GM23338 (cell line): ENCODE results near the gene MT1B. TPM values are rescaled to one million over a fixed set of nuclear protein-coding genes. Genes with fewer than 3 reads are reported as not detected.

ENCODE experiments used
- ATAC-seq: fragments of 200-7000 bp; cut with Tn5 transposase; 3 replicates; pipeline ENCODE4 v1.9.1; 2020
- DNase-seq: peaks from one replicate; pipeline ENCODE4 v3.0.0-alpha.2; 2015; ENCODE audit warnings: low spot score
- H2AFZ ChIP-seq: fragments of 200-600 bp; sonication (generic); 2 replicates; pipeline ENCODE4 v1.8.0; 2016; ENCODE audit warnings: antibody characterized with exemption, mild to moderate bottlenecking, moderate library complexity
- H3F3A ChIP-seq: fragments of 200-600 bp; sonication (generic); replicated peaks from 2 replicates; pipeline ENCODE4 v1.8.0; 2017; ENCODE audit warnings: antibody characterized with exemption, mixed run types, low read depth
- H3K27ac ChIP-seq: fragments of 200-600 bp; sonication (generic); 2 replicates; pipeline ENCODE4 v1.6.1; 2016; ENCODE audit warnings: low read depth
- H3K27me3 ChIP-seq: fragments of 200-600 bp; sonication (generic); 2 replicates; pipeline ENCODE4 v1.8.0; 2016; ENCODE audit warnings: mild to moderate bottlenecking, mixed run types, moderate library complexity; ENCODE audit not compliant: insufficient read depth
- H3K36me3 ChIP-seq: fragments of 200-600 bp; sonication (generic); 2 replicates; pipeline ENCODE4 v1.8.0; 2016; ENCODE audit warnings: mild to moderate bottlenecking; ENCODE audit not compliant: insufficient read depth
- H3K4me1 ChIP-seq: fragments of 200-600 bp; sonication (generic); 2 replicates; pipeline ENCODE4 v1.8.0; 2016; ENCODE audit warnings: mild to moderate bottlenecking, moderate library complexity; ENCODE audit not compliant: insufficient read depth
- H3K4me2 ChIP-seq: fragments of 200-600 bp; sonication (generic); 2 replicates; pipeline ENCODE4 v1.7.1; 2017; ENCODE audit warnings: mixed run types
- H3K4me3 ChIP-seq: fragments of 200-600 bp; sonication (generic); 2 replicates; pipeline ENCODE4 v1.6.1; 2016; ENCODE audit warnings: mixed run types
- H3K79me2 ChIP-seq: fragments of 200-600 bp; sonication (generic); replicated peaks from 2 replicates; pipeline ENCODE4 v1.8.0; 2017; ENCODE audit warnings: mild to moderate bottlenecking; ENCODE audit not compliant: insufficient read depth
- H3K9me2 ChIP-seq: fragments of 200-600 bp; sonication (generic); 2 replicates; pipeline ENCODE4 v1.8.0; 2017; ENCODE audit not compliant: insufficient read depth
- H4K20me1 ChIP-seq: fragments of 200-600 bp; sonication (generic); replicated peaks from 2 replicates; pipeline ENCODE4 v1.8.0; 2017; ENCODE audit warnings: mild to moderate bottlenecking; ENCODE audit not compliant: insufficient read depth
- H3K27ac Mint-ChIP-seq: 2 replicates; pipeline ENCODE4 v1.8.0; 2020; ENCODE audit warnings: inconsistent platforms, mild to moderate bottlenecking, moderate library complexity, mixed read lengths
- H3K27me3 Mint-ChIP-seq: 3 replicates; pipeline ENCODE4 v1.8.0; 2022; ENCODE audit warnings: low read depth, mild to moderate bottlenecking, moderate library complexity, mixed read lengths, inconsistent platforms; ENCODE audit not compliant: insufficient read depth, poor library complexity
- H3K36me3 Mint-ChIP-seq: 3 replicates; pipeline ENCODE4 v1.8.0; 2021; ENCODE audit warnings: low read depth, mild to moderate bottlenecking, inconsistent platforms, moderate library complexity, mixed read lengths
- H3K4me1 Mint-ChIP-seq: 3 replicates; pipeline ENCODE4 v1.8.0; 2020; ENCODE audit warnings: mild to moderate bottlenecking, inconsistent platforms, mixed read lengths
- H3K4me3 Mint-ChIP-seq: 3 replicates; pipeline ENCODE4 v1.8.0; 2021; ENCODE audit warnings: moderate library complexity, mild to moderate bottlenecking, inconsistent platforms, mixed read lengths
- H3K9me3 Mint-ChIP-seq: 3 replicates; pipeline ENCODE4 v1.8.0; 2020; ENCODE audit warnings: moderate library complexity, mild to moderate bottlenecking, inconsistent platforms, mixed read lengths
- EZH2 ChIP-seq: fragments of 200-600 bp; sonication (generic); IDR thresholded peaks from one replicate; pipeline ENCODE4 v1.8.0; 2017; ENCODE audit warnings: antibody characterized with exemption, mild to moderate bottlenecking, low read depth; ENCODE audit not compliant: unreplicated experiment
- STAT1 ChIP-seq: IDR thresholded peaks from one replicate; pipeline ENCODE4 v1.6.1; 2016; ENCODE audit warnings: antibody characterized with exemption; ENCODE audit not compliant: unreplicated experiment
- ZNF331 ChIP-seq: fragments of 250-450 bp; sonication (Bioruptor Pico); IDR thresholded peaks from 2 replicates; pipeline ENCODE4 v1.5.0; 2020; ENCODE audit warnings: low read depth, mild to moderate bottlenecking, moderate library complexity
- polyA plus RNA-seq: library from polyadenylated mRNA; unstranded; fragments of >200 nt; fragmentation: Nextera tagmentation; extraction: Ambion mirVana; gene quantifications from 2 replicates; pipeline ENCODE4 v1.2.1, GENCODE V29; 2016
- total RNA-seq: library from RNA; depleted of rRNA; stranded (reverse); fragments of >200 nt; shearing (Covaris generic); gene quantifications from 2 replicates; pipeline ENCODE4 v1.2.3, GENCODE V29; 2014
- TF ChIP-seq, protein P1 (sequence below): fragments of 250-450 bp; sonication (Bioruptor Pico); IDR thresholded peaks from 2 replicates; pipeline ENCODE4 v1.5.0; 2020; ENCODE audit warnings: mild to moderate bottlenecking, moderate library complexity

Gene MT1B
- total and polyA plus RNA-seq, 2 experiments from 2014 or later, result not detected

DNA sequence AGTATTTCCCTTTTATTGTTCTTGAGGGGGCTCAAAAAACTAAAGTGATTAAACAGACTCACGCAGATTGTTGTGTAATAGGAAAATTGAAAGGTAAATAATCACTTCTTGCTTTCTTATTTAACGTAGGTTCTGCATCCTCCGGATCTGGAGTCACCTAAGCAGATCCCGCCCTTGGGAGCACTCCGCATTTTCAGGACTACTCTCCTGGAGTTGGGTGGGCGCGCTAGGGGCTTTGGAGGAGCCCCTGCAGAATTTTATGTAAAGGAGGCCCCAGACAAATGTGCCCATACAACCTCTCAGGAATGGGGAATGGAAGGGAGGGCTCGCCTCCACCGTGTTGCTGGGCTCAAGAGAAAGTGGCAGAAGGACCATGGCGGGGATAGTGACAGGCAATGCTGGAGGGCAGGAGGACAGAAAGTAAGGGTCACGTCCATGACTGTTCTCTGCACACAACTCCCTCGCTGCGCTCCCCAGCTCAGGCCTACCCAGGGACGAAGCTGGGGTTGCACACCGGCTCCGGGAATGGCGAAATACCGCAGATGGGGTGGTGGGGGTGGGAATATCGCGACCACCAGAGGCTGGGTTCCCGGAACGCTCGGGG, 35.0 kb upstream of the MT1B start:
- H3F3A ChIP-seq, result 0 out of 2 replicates have a peak, but pooled peaks cover 3% of the 10 kb centered on the region
- H3K36me3 ChIP-seq, result no peaks in the 10 kb centered on the region
- H3K27ac ChIP-seq, result no peak overlapping the region
- H2AFZ ChIP-seq, result peak overlapping the region; percentile 96
- H3K27ac Mint-ChIP-seq, result no peak overlapping the region
- H4K20me1 ChIP-seq, result 0 out of 2 replicates have a peak, but pooled peaks cover 9% of the 10 kb centered on the region
- peaks cover 99% of the 10 kb centered on the region for H3K27me3 ChIP-seq
- no peaks in the 10 kb centered on the region for H3K36me3 Mint-ChIP-seq
- no peaks in the 10 kb centered on the region for H3K9me2 ChIP-seq
- H3K4me2 ChIP-seq, result peak overlapping the region; percentile 92
- H3K79me2 ChIP-seq, result no peaks in the 10 kb centered on the region
- H3K4me1 Mint-ChIP-seq, result peaks cover 34% of the 10 kb centered on the region
- peak overlapping the region; percentile 73 for H3K4me3 ChIP-seq
- H3K27me3 Mint-ChIP-seq, result peaks cover 71% of the 10 kb centered on the region
- peaks cover 42% of the 10 kb centered on the region for H3K4me1 ChIP-seq
- peak; percentile 51 for ATAC-seq
- peak overlapping the region; percentile 83 for H3K4me3 Mint-ChIP-seq
- TF ChIP-seq, protein P1, sequence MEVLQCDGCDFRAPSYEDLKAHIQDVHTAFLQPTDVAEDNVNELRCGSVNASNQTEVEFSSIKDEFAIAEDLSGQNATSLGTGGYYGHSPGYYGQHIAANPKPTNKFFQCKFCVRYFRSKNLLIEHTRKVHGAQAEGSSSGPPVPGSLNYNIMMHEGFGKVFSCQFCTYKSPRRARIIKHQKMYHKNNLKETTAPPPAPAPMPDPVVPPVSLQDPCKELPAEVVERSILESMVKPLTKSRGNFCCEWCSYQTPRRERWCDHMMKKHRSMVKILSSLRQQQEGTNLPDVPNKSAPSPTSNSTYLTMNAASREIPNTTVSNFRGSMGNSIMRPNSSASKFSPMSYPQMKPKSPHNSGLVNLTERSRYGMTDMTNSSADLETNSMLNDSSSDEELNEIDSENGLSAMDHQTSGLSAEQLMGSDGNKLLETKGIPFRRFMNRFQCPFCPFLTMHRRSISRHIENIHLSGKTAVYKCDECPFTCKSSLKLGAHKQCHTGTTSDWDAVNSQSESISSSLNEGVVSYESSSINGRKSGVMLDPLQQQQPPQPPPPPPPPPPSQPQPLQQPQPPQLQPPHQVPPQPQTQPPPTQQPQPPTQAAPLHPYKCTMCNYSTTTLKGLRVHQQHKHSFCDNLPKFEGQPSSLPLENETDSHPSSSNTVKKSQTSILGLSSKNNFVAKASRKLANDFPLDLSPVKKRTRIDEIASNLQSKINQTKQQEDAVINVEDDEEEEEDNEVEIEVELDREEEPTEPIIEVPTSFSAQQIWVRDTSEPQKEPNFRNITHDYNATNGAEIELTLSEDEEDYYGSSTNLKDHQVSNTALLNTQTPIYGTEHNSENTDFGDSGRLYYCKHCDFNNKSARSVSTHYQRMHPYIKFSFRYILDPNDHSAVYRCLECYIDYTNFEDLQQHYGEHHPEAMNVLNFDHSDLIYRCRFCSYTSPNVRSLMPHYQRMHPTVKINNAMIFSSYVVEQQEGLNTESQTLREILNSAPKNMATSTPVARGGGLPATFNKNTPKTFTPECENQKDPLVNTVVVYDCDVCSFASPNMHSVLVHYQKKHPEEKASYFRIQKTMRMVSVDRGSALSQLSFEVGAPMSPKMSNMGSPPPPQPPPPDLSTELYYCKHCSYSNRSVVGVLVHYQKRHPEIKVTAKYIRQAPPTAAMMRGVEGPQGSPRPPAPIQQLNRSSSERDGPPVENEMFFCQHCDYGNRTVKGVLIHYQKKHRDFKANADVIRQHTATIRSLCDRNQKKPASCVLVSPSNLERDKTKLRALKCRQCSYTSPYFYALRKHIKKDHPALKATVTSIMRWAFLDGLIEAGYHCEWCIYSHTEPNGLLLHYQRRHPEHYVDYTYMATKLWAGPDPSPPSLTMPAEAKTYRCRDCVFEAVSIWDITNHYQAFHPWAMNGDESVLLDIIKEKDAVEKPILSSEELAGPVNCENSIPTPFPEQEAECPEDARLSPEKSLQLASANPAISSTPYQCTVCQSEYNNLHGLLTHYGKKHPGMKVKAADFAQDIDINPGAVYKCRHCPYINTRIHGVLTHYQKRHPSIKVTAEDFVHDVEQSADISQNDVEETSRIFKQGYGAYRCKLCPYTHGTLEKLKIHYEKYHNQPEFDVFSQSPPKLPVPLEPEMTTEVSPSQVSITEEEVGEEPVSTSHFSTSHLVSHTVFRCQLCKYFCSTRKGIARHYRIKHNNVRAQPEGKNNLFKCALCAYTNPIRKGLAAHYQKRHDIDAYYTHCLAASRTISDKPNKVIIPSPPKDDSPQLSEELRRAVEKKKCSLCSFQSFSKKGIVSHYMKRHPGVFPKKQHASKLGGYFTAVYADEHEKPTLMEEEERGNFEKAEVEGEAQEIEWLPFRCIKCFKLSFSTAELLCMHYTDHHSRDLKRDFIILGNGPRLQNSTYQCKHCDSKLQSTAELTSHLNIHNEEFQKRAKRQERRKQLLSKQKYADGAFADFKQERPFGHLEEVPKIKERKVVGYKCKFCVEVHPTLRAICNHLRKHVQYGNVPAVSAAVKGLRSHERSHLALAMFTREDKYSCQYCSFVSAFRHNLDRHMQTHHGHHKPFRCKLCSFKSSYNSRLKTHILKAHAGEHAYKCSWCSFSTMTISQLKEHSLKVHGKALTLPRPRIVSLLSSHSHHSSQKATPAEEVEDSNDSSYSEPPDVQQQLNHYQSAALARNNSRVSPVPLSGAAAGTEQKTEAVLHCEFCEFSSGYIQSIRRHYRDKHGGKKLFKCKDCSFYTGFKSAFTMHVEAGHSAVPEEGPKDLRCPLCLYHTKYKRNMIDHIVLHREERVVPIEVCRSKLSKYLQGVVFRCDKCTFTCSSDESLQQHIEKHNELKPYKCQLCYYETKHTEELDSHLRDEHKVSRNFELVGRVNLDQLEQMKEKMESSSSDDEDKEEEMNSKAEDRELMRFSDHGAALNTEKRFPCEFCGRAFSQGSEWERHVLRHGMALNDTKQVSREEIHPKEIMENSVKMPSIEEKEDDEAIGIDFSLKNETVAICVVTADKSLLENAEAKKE (CRISPR knock-in tag), result no peak
- peak; percentile 50 for TF ChIP-seq EZH2
- no peaks in the 10 kb centered on the region for H3K9me3 Mint-ChIP-seq
- DNase-seq, result no peak

DNA sequence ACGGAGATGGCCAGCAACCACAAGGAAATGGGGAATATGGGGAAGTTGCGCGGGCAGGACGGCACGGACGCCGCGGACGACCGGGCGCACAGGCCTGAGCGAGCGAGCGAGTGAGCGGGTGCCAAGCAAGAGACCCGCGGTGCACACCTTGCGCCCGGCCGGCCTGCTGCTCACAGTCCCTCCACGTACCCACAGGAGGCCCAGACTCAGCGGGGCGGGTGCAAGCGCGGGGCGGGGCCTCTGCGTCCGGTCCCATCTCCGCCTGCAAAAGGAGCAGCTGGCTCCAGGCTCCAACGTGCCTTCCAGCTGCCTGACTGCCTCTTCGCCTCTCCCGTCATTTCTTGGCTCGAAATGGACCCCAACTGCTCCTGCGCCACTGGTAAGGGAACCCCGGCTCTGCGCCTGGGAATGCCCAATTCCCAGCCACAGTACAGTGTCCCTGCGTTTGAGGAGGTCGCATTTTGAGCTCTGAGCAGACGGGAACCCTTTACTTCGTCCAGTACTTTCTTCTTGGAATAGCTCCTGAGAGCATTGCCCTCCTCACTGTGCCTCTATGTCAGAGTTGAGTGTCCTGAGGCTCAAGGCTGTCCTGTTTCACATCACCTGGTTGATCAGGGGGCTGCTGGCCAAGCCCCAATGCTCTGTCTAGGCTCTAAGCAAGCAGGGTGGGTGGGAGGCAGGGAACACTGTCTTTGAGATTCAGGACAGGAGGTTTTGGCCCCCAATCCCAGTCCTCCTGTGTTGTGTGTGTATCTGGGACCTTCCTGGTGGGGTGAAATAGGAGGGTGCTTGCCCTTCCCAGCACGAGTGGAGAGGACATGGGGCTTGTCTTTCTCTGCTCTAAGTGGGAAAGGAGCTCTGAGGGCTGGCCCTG, 34.2 kb upstream of the MT1B start:
- peak overlapping the region; percentile 83 for H3K4me3 Mint-ChIP-seq
- no peaks in the 10 kb centered on the region for H3K9me2 ChIP-seq
- TF ChIP-seq ZNF331 (no peak), STAT1 (no peak)

More for the DNA sequence above, 34.2 kb upstream of the MT1B start:
- H3K27ac ChIP-seq, result no peak overlapping the region
- H3K36me3 Mint-ChIP-seq, result no peaks in the 10 kb centered on the region
- DNase-seq (peak; percentile 70), ATAC-seq (peak; percentile 73)
- H3K4me2 ChIP-seq, result peak overlapping the region; percentile 92
- H3K27ac Mint-ChIP-seq, result no peak overlapping the region
- peaks cover 50% of the 10 kb centered on the region for H3K4me1 ChIP-seq
- H3K4me3 ChIP-seq, result peak overlapping the region; percentile 73
- H3F3A ChIP-seq, result 0 out of 2 replicates have a peak, but pooled peaks cover 3% of the 10 kb centered on the region
- H4K20me1 ChIP-seq, result 0 out of 2 replicates have a peak, but pooled peaks cover 9% of the 10 kb centered on the region
- H2AFZ ChIP-seq, result peak overlapping the region; percentile 96
- H3K4me1 Mint-ChIP-seq, result peaks cover 42% of the 10 kb centered on the region
- H3K9me3 Mint-ChIP-seq, result peaks cover 3% of the 10 kb centered on the region; the same call in 1 of the 3 replicates
- H3K27me3 Mint-ChIP-seq, result peaks cover 76% of the 10 kb centered on the region
- no peaks in the 10 kb centered on the region for H3K36me3 ChIP-seq
- H3K79me2 ChIP-seq, result no peaks in the 10 kb centered on the region
- H3K27me3 ChIP-seq, result peaks cover 99% of the 10 kb centered on the region
